ENCODE results near the gene RHBDL1. TPM values are rescaled to one million over a fixed set of nuclear protein-coding genes. Genes with fewer than 3 reads are reported as not detected.

RHBDL1 gene
- total and polyA plus RNA-seq, 2 experiments from 2014 or later, result 8.4 to 10.1 TPM

DNA sequence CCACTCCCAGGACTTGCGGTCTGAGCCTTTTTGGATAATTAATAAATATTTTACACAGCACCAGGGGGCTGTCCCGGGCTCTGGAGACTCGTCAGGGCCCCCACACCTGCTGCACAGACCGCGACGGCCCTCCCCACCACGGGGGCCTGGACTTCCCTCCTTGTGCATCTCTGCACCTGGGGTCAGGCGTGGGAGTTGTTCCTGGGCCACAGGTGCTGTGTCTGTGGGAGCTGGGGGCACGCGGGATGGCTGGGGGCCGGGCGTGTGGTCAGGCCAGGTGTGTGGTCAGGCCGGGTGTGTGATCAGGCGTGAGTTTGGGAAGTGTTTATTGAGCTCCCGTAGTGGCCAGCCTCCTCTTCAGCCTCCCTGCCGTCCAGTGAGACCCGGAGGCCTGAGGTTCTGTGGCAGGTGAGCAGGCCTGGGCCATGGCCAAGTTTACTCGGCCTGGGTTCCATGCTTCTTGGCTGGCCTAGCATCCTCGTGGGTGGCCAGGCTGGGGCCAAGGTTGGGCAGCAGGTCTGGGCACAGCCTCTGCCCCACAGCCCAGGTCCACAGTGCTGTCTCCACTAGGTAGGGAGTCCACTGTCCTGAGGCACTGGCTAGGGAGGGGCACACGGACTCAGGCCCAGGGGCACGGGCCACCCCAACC is 2.9 kb downstream of the RHBDL1 start:
- H3K9me2 ChIP-seq (ENCODE audit: insufficient read depth), result no peaks in the 10 kb centered on the region
- H3K36me3 Mint-ChIP-seq (ENCODE audit: low read depth), result peaks cover 24% of the 10 kb centered on the region
- H4K20me1 ChIP-seq (replicated peaks; ENCODE audit: insufficient read depth), result peaks cover 14% of the 10 kb centered on the region; the same call in 1 of the 2 replicates
- H3K4me3 ChIP-seq, result no peak overlapping the region; the same call in 1 of the 2 replicates
- no peak overlapping the region; the same call in 1 of the 2 replicates for H3K4me2 ChIP-seq
- H3K36me3 ChIP-seq (ENCODE audit: insufficient read depth), result no peaks in the 10 kb centered on the region; the same call in 1 of the 2 replicates
- no peak overlapping the region for H2AFZ ChIP-seq
- H3K27me3 Mint-ChIP-seq (ENCODE audit: insufficient read depth, low read depth, poor library complexity), result peaks cover 23% of the 10 kb centered on the region
- peaks cover 32% of the 10 kb centered on the region for H3K4me1 Mint-ChIP-seq
- H3K4me1 ChIP-seq (ENCODE audit: insufficient read depth), result peaks cover 15% of the 10 kb centered on the region; the same call in 1 of the 2 replicates
- H3K27ac ChIP-seq (ENCODE audit: low read depth), result no peak overlapping the region
- H3K27ac Mint-ChIP-seq, result no peak overlapping the region
- H3F3A ChIP-seq (replicated peaks; ENCODE audit: low read depth), result peaks cover 39% of the 10 kb centered on the region
- DNase-seq (ENCODE audit: low spot score) (no peak), ATAC-seq (no peak)
- H3K4me3 Mint-ChIP-seq, result no peak overlapping the region
- H3K79me2 ChIP-seq (replicated peaks; ENCODE audit: insufficient read depth), result peaks cover 9% of the 10 kb centered on the region; the same call in 1 of the 2 replicates
- H3K9me3 Mint-ChIP-seq, result no peaks in the 10 kb centered on the region; the same call in 1 of the 3 replicates
- TF ChIP-seq EZH2phosphoT487 (IDR thresholded peaks at IDR 0.05; ENCODE audit: unreplicated experiment), result no peak
- TF ChIP-seq, protein P1, sequence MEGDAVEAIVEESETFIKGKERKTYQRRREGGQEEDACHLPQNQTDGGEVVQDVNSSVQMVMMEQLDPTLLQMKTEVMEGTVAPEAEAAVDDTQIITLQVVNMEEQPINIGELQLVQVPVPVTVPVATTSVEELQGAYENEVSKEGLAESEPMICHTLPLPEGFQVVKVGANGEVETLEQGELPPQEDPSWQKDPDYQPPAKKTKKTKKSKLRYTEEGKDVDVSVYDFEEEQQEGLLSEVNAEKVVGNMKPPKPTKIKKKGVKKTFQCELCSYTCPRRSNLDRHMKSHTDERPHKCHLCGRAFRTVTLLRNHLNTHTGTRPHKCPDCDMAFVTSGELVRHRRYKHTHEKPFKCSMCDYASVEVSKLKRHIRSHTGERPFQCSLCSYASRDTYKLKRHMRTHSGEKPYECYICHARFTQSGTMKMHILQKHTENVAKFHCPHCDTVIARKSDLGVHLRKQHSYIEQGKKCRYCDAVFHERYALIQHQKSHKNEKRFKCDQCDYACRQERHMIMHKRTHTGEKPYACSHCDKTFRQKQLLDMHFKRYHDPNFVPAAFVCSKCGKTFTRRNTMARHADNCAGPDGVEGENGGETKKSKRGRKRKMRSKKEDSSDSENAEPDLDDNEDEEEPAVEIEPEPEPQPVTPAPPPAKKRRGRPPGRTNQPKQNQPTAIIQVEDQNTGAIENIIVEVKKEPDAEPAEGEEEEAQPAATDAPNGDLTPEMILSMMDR (conservative IDR thresholded peaks at IDR 0.05; ENCODE audit: low read depth in 2 of 2), result no peak
- TF ChIP-seq, protein P2, sequence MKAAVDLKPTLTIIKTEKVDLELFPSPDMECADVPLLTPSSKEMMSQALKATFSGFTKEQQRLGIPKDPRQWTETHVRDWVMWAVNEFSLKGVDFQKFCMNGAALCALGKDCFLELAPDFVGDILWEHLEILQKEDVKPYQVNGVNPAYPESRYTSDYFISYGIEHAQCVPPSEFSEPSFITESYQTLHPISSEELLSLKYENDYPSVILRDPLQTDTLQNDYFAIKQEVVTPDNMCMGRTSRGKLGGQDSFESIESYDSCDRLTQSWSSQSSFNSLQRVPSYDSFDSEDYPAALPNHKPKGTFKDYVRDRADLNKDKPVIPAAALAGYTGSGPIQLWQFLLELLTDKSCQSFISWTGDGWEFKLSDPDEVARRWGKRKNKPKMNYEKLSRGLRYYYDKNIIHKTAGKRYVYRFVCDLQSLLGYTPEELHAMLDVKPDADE (IDR thresholded peaks at IDR 0.05), result no peak
- TF ChIP-seq STAT1 (IDR thresholded peaks at IDR 0.05; ENCODE audit: unreplicated experiment), result no peak
- TF ChIP-seq, protein P3, sequence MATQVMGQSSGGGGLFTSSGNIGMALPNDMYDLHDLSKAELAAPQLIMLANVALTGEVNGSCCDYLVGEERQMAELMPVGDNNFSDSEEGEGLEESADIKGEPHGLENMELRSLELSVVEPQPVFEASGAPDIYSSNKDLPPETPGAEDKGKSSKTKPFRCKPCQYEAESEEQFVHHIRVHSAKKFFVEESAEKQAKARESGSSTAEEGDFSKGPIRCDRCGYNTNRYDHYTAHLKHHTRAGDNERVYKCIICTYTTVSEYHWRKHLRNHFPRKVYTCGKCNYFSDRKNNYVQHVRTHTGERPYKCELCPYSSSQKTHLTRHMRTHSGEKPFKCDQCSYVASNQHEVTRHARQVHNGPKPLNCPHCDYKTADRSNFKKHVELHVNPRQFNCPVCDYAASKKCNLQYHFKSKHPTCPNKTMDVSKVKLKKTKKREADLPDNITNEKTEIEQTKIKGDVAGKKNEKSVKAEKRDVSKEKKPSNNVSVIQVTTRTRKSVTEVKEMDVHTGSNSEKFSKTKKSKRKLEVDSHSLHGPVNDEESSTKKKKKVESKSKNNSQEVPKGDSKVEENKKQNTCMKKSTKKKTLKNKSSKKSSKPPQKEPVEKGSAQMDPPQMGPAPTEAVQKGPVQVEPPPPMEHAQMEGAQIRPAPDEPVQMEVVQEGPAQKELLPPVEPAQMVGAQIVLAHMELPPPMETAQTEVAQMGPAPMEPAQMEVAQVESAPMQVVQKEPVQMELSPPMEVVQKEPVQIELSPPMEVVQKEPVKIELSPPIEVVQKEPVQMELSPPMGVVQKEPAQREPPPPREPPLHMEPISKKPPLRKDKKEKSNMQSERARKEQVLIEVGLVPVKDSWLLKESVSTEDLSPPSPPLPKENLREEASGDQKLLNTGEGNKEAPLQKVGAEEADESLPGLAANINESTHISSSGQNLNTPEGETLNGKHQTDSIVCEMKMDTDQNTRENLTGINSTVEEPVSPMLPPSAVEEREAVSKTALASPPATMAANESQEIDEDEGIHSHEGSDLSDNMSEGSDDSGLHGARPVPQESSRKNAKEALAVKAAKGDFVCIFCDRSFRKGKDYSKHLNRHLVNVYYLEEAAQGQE (IDR thresholded peaks at IDR 0.05; ENCODE audit: unreplicated experiment), result no peak
- TF ChIP-seq JUNB (IDR thresholded peaks at IDR 0.05; ENCODE audit: unreplicated experiment), result no peak
- TF ChIP-seq ZNF331 (CRISPR knock-in tag; IDR thresholded peaks at IDR 0.05; ENCODE audit: low read depth), result no peak
- TF ChIP-seq EZH2 (IDR thresholded peaks at IDR 0.05; ENCODE audit: low read depth, unreplicated experiment), result no peak
- no peak for TF ChIP-seq POLR2AphosphoS5 (IDR thresholded peaks at IDR 0.05; ENCODE audit: low read depth)
- TF ChIP-seq CREB1 (CRISPR knock-in tag; IDR thresholded peaks at IDR 0.05; ENCODE audit: low read depth), result no peak
- TF ChIP-seq, protein P4, sequence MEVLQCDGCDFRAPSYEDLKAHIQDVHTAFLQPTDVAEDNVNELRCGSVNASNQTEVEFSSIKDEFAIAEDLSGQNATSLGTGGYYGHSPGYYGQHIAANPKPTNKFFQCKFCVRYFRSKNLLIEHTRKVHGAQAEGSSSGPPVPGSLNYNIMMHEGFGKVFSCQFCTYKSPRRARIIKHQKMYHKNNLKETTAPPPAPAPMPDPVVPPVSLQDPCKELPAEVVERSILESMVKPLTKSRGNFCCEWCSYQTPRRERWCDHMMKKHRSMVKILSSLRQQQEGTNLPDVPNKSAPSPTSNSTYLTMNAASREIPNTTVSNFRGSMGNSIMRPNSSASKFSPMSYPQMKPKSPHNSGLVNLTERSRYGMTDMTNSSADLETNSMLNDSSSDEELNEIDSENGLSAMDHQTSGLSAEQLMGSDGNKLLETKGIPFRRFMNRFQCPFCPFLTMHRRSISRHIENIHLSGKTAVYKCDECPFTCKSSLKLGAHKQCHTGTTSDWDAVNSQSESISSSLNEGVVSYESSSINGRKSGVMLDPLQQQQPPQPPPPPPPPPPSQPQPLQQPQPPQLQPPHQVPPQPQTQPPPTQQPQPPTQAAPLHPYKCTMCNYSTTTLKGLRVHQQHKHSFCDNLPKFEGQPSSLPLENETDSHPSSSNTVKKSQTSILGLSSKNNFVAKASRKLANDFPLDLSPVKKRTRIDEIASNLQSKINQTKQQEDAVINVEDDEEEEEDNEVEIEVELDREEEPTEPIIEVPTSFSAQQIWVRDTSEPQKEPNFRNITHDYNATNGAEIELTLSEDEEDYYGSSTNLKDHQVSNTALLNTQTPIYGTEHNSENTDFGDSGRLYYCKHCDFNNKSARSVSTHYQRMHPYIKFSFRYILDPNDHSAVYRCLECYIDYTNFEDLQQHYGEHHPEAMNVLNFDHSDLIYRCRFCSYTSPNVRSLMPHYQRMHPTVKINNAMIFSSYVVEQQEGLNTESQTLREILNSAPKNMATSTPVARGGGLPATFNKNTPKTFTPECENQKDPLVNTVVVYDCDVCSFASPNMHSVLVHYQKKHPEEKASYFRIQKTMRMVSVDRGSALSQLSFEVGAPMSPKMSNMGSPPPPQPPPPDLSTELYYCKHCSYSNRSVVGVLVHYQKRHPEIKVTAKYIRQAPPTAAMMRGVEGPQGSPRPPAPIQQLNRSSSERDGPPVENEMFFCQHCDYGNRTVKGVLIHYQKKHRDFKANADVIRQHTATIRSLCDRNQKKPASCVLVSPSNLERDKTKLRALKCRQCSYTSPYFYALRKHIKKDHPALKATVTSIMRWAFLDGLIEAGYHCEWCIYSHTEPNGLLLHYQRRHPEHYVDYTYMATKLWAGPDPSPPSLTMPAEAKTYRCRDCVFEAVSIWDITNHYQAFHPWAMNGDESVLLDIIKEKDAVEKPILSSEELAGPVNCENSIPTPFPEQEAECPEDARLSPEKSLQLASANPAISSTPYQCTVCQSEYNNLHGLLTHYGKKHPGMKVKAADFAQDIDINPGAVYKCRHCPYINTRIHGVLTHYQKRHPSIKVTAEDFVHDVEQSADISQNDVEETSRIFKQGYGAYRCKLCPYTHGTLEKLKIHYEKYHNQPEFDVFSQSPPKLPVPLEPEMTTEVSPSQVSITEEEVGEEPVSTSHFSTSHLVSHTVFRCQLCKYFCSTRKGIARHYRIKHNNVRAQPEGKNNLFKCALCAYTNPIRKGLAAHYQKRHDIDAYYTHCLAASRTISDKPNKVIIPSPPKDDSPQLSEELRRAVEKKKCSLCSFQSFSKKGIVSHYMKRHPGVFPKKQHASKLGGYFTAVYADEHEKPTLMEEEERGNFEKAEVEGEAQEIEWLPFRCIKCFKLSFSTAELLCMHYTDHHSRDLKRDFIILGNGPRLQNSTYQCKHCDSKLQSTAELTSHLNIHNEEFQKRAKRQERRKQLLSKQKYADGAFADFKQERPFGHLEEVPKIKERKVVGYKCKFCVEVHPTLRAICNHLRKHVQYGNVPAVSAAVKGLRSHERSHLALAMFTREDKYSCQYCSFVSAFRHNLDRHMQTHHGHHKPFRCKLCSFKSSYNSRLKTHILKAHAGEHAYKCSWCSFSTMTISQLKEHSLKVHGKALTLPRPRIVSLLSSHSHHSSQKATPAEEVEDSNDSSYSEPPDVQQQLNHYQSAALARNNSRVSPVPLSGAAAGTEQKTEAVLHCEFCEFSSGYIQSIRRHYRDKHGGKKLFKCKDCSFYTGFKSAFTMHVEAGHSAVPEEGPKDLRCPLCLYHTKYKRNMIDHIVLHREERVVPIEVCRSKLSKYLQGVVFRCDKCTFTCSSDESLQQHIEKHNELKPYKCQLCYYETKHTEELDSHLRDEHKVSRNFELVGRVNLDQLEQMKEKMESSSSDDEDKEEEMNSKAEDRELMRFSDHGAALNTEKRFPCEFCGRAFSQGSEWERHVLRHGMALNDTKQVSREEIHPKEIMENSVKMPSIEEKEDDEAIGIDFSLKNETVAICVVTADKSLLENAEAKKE (CRISPR knock-in tag; IDR thresholded peaks at IDR 0.05), result no peak
- no peak for TF ChIP-seq NANOG (IDR thresholded peaks at IDR 0.05; ENCODE audit: borderline replicate concordance)
- no peak for TF ChIP-seq ZNF114 (CRISPR knock-in tag; IDR thresholded peaks at IDR 0.05)
- no peaks in the 10 kb centered on the region for H3K27me3 ChIP-seq (ENCODE audit: insufficient read depth)
